NCI-H2081 treated with DMSO at 0.1 percent for 48 hours (cell line): ENCODE results near the gene TNFRSF19.
"Not testable (repeated sequence)": the region's sequence is repeated elsewhere in the genome, so short reads cannot be mapped to it uniquely, and the experiment has no call there.

Experiments
- DNase-seq: peaks from one replicate; lab custom pipeline; 2025; lab: John Stamatoyannopoulos, UW

TNFRSF19 gene

GRCh38 chr13:23570099-23570920 lies at the start of gene TNFRSF19:
TSS of gene TNFRSF19 (plus strand) at chr13:23570412. CDS start at chr13:23590184, 19,772 bp downstream.
- no peak for DNase-seq

- DNase-seq, result not testable (repeated sequence)
Measured at GRCh38 chr13:23529926-23530325, 40.3 kb upstream of the TNFRSF19 start.

- DNase-seq, result no peak
Measured at GRCh38 chr13:23531446-23531845, 38.8 kb upstream of the TNFRSF19 start.

- no peak for DNase-seq
Measured at GRCh38 chr13:23534090-23534489, 36.1 kb upstream of the TNFRSF19 start.

GRCh38 chr13:23541221-23541824 lies 28.9 kb upstream of the TNFRSF19 start:
- DNase-seq, result no peak

GRCh38 chr13:23544668-23545067 lies 25.5 kb upstream of the TNFRSF19 start:
- no peak for DNase-seq

- DNase-seq, result no peak
Measured at GRCh38 chr13:23547000-23547590, 23.1 kb upstream of the TNFRSF19 start.

GRCh38 chr13:23549724-23550123 lies 20.5 kb upstream of the TNFRSF19 start:
- DNase-seq, result no peak

GRCh38 chr13:23550163-23550562 lies 20.0 kb upstream of the TNFRSF19 start:
- no peak for DNase-seq

- no peak for DNase-seq
Measured at GRCh38 chr13:23551213-23552008, 18.8 kb upstream of the TNFRSF19 start.

GRCh38 chr13:23552171-23552570 lies 18.0 kb upstream of the TNFRSF19 start:
- DNase-seq, result no peak

GRCh38 chr13:23552661-23553060 lies 17.6 kb upstream of the TNFRSF19 start:
- DNase-seq, result no peak

- no peak for DNase-seq
Measured at GRCh38 chr13:23554000-23554399, 16.2 kb upstream of the TNFRSF19 start.

- DNase-seq, result no peak
Measured at GRCh38 chr13:23557043-23557442, 13.2 kb upstream of the TNFRSF19 start.

- no peak for DNase-seq
Measured at GRCh38 chr13:23557733-23558132, 12.5 kb upstream of the TNFRSF19 start.

- no peak for DNase-seq
Measured at GRCh38 chr13:23558675-23559536, 11.3 kb upstream of the TNFRSF19 start.

- DNase-seq, result no peak
Measured at GRCh38 chr13:23560571-23561089, 9.6 kb upstream of the TNFRSF19 start.

GRCh38 chr13:23561261-23561660 lies 9.0 kb upstream of the TNFRSF19 start:
- no peak for DNase-seq

- no peak for DNase-seq
Measured at GRCh38 chr13:23563085-23563845, 6.9 kb upstream of the TNFRSF19 start.

- DNase-seq, result no peak
Measured at GRCh38 chr13:23567906-23568460, 2.2 kb upstream of the TNFRSF19 start.
